MCF 10A (cell line): ENCODE data around the gene CRIP1. TPM values are rescaled to one million over a fixed set of nuclear protein-coding genes. Genes with fewer than 3 reads are reported as not detected.

ENCODE experiments used
- BruUV-seq: library from RNA; stranded (reverse); fragments of 400-500 nt; replicated peaks from 2 replicates; lab custom pipeline; 2021; lab: Mats Ljungman, UMichigan
- CTCF ChIA-PET: fragments of 300-600 bp; sonication (Branson Sonifier 250); formaldehyde crosslinking; extraction: SDS; loops from one replicate; lab custom pipeline; 2021; ENCODE audit warnings: antibody characterized with exemption, inconsistent platforms; lab: Yijun Ruan, JAX
- POLR2A ChIA-PET: fragments of 300-600, 350-650 bp; sonication (Branson Sonifier 250); formaldehyde crosslinking; extraction: SDS; loops from one replicate; lab custom pipeline; 2020; ENCODE audit warnings: antibody characterized with exemption, inconsistent platforms; lab: Yijun Ruan, JAX
- DNase-seq: peaks from one replicate; pipeline ENCODE4 v3.0.0-alpha.2; 2018; ENCODE audit not compliant: unreplicated experiment
- H3K27ac Mint-ChIP-seq: one replicate; pipeline ENCODE4 v1.8.0; 2022; ENCODE audit warnings: mild to moderate bottlenecking, low read depth, mixed read lengths; ENCODE audit not compliant: unreplicated experiment
- H3K27me3 Mint-ChIP-seq: one replicate; pipeline ENCODE4 v1.8.0; 2022; ENCODE audit warnings: mixed read lengths; ENCODE audit not compliant: insufficient read depth, unreplicated experiment
- H3K36me3 Mint-ChIP-seq: one replicate; pipeline ENCODE4 v1.8.0; 2022; ENCODE audit warnings: mild to moderate bottlenecking, moderate library complexity, mixed read lengths; ENCODE audit not compliant: insufficient read depth, unreplicated experiment
- H3K4me1 Mint-ChIP-seq: one replicate; pipeline ENCODE4 v1.8.0; 2022; ENCODE audit warnings: mixed read lengths; ENCODE audit not compliant: insufficient read depth, unreplicated experiment
- H3K4me3 Mint-ChIP-seq: one replicate; pipeline ENCODE4 v1.8.0; 2022; ENCODE audit warnings: mild to moderate bottlenecking, moderate library complexity, mixed read lengths; ENCODE audit not compliant: unreplicated experiment
- H3K9me3 Mint-ChIP-seq: one replicate; pipeline ENCODE4 v1.8.0; 2022; ENCODE audit warnings: mixed read lengths; ENCODE audit not compliant: unreplicated experiment
- intact Hi-C: fragments of 100-400 bp; cut with micrococcal nuclease; formaldehyde crosslinking; loops from 2 replicates; pipeline ENCODE4 v1.14.1; 2022
- total RNA-seq: library from RNA; stranded (reverse); gene quantifications from 2 replicates; pipeline ENCODE4 v1.2.3, GENCODE V29; 2022
- TF ChIP-seq, protein P1 (sequence below): fragments of 200-600 bp; IDR thresholded peaks from one replicate; pipeline ENCODE4 v1.8.0; 2022; ENCODE audit warnings: antibody characterized with exemption, mild to moderate bottlenecking; ENCODE audit not compliant: unreplicated experiment

CRIP1 gene
- total RNA-seq, 1 experiment from 2014 or later: not detected

DNA sequence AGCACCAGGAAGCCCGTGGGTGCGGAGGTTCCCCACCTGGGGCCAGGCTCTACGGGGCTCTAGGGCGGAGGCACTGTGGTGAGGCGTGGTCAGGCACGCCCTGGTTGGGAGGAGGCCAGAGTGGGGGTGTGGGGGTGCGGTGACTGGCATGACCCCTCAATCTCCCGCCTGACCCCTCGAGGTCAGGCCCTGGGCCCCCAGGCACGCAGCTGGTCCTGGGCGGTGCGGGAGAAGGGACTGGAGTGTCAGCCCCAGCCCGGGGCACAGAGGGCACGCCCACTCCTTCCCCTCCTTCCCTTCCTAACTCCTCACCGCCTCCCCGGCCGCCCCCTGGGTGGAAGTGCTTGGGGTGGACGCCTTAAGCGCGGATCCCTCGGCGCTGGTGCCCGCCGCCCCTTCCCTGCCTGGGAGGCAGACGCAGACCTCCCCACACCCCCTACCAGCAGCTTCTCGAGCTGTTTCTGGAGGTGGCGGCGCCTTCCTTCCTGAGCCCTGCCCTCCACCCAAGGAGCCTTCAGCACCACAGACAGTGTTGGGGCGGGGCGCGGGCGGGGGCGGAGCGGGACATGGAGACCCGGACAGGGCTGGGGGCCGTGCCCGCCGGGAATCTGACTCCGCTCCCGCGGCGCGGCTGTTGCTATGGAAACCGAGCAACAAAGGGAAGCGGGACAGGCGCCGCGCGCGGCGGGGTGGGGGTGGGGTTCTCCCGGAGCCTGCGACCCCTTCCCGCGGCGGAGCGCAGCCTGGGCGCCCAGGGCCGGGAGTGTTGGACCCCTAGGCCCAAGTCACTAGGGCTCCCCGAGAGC lies 12.8 kb upstream of the CRIP1 start:
- intact Hi-C loops: no loop called here

DNA sequence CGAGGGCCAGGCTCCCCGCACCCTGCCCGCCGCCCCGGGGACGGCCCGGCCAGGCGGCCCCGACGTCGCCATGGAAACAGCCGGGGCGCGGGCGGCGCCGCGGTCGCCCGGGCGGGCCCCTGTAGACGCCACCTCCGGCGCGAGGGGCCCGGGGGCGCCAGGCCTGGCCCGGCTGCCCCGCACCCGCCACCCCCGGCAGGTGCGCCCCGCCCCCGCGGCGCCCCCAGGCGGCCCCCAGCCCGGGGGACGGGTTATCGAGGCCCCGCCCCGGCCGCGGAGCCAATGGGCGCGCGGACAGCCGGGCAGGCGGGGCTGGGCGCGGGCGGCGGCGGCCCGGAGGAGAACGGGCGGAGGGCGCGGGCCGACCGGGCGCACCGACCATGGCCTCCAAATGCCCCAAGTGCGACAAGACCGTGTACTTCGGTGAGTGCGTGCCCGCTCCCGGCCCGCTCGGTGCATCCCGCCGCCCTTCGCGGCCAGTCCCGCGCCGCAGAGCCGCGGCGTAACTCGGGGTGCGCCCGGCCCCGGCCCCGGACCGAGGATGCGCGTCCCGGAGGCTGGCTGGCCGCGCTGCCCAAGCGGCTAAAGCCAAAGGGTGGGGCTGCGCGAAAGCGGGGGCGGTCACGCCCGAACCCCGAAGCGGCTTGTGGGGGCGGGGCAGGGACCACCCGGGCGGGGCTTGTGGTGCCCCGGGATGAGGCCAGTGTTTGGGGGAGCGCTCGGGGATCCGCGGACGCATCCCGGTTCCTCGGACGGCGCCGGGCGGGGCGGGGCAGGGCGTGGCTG lies 12.0 kb upstream of the CRIP1 start, which contains the start of gene CRIP2:
Gene CRIP2 (plus strand): TSS at position 339 of the 786 bp plus-strand sequence. CDS start 42 bp downstream, at position 381.
- Mint-ChIP-seq H3K4me1 (peaks cover 9% of the 10 kb centered on the region), H3K9me3 (no peaks in the 10 kb centered on the region), H3K4me3 (peak within 1 kb of the TSS; percentile 73), H3K36me3 (peaks cover 5% of the 10 kb centered on the region), H3K27me3 (no peaks in the 10 kb centered on the region), H3K27ac (peak within 1 kb of the TSS; percentile 66)
- ChIA-PET POLR2A (interaction anchor here (1.6 kb wide), 1 partner anchor 15 kb away, joined by 6 read pairs; no protein-coding TSS in a partner anchor), CTCF (interaction anchor here (1.3 kb wide), 1 partner anchor 50 kb away, joined by 3 read pairs; no protein-coding TSS in a partner anchor)
- no TSS peak for BruUV-seq
- DNase-seq: peak; percentile 38
- intact Hi-C loops: no loop called here
- TF ChIP-seq, protein P1, sequence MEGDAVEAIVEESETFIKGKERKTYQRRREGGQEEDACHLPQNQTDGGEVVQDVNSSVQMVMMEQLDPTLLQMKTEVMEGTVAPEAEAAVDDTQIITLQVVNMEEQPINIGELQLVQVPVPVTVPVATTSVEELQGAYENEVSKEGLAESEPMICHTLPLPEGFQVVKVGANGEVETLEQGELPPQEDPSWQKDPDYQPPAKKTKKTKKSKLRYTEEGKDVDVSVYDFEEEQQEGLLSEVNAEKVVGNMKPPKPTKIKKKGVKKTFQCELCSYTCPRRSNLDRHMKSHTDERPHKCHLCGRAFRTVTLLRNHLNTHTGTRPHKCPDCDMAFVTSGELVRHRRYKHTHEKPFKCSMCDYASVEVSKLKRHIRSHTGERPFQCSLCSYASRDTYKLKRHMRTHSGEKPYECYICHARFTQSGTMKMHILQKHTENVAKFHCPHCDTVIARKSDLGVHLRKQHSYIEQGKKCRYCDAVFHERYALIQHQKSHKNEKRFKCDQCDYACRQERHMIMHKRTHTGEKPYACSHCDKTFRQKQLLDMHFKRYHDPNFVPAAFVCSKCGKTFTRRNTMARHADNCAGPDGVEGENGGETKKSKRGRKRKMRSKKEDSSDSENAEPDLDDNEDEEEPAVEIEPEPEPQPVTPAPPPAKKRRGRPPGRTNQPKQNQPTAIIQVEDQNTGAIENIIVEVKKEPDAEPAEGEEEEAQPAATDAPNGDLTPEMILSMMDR: no peak

More for the DNA sequence above, 12.8 kb upstream of the CRIP1 start:
- H3K4me3 Mint-ChIP-seq: peak overlapping the region; percentile 73
- H3K9me3 Mint-ChIP-seq: no peaks in the 10 kb centered on the region
- DNase-seq: peak; percentile 87
- H3K4me1 Mint-ChIP-seq: peaks cover 9% of the 10 kb centered on the region
- peaks cover 7% of the 10 kb centered on the region for H3K36me3 Mint-ChIP-seq
- H3K27me3 Mint-ChIP-seq: no peaks in the 10 kb centered on the region
- ChIA-PET CTCF (interaction anchor here (0.6 to 2.7 kb wide), 6 partner anchors 12 to 495 kb away, joined by 3 to 16 read pairs (median 3); no protein-coding TSS in a partner anchor), POLR2A (interaction anchor here (0.7 to 2.7 kb wide), 3 partner anchors 8 to 291 kb away, joined by 3 to 12 read pairs (median 6); no protein-coding TSS in a partner anchor)
- H3K27ac Mint-ChIP-seq: peak overlapping the region; percentile 66
- TF ChIP-seq, protein P1: no peak
- BruUV-seq: no TSS peak

DNA sequence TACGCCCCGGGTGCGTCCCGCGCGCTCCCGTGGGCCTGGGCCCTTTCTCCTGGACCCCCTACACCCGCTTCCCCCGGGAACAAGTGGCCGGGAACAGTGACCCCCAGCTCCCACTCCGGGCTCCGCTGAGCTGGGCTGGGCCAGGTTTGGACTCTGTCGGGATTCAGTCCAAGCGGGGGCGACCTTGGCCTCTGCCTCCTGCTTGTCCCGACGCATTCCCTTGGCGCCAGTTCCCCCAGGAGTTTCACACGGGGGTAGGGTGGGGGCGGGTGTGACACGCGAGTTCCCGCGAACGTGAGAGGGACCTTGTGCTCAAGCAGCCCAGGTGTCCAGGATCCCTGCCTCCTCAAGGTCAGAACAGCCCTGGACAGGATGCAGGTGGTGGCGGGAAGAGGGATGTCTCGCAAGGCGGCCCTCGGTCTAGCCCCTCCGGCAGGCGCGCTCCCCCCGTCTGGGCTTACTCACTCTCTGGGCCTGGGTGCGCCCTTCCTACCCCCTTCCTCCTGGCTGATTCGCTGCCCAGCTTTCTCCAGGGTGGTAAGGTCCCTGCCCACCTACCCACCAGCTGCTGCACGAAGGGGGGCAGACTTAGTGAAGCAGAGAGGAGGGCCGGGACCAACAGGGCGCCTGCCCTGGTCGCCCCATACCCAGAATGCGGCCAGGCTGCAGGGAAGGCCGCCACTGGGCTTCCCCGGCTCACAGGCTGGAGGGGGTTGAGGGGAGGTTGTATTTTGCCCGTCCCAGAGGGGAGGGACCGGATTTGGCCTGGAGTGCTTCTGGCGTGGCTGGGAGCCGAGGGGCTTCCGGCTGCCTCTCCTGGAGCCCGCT lies 11.2 kb upstream of the CRIP1 start:
- Mint-ChIP-seq H3K4me3 (peak overlapping the region; percentile 64), H3K27me3 (no peaks in the 10 kb centered on the region), H3K36me3 (no peaks in the 10 kb centered on the region), H3K4me1 (peaks cover 9% of the 10 kb centered on the region), H3K27ac (no peak overlapping the region), H3K9me3 (no peaks in the 10 kb centered on the region)
- ChIA-PET CTCF (interaction anchor here (0.6 kb wide), 1 partner anchor 37 kb away, joined by 3 read pairs; no protein-coding TSS in a partner anchor), POLR2A (no interaction called here)
- DNase-seq: peak; percentile 66
- intact Hi-C loops: no loop called here
- no TSS peak for BruUV-seq
- TF ChIP-seq, protein P1: no peak
